GM18508 (cell line): Measurements from ENCODE around the gene PCDHB14.
"Not testable (repeated sequence)": the region's sequence is repeated elsewhere in the genome, so short reads cannot be mapped to it uniquely, and the experiment has no call there.

Experiments used
- ATAC-seq: cut with Tn5 transposase; IDR thresholded peaks from one replicate; pipeline ENCODE4 v1.9.1; 2021; ENCODE audit warnings: moderate number of reproducible peaks; ENCODE audit not compliant: insufficient read depth, unreplicated experiment

PCDHB14 gene

GRCh38 chr5:141223112-141223783 lies at the start of gene PCDHB14:
PCDHB14 (plus strand) TSS chr5:141223343; CDS start chr5:141223506, 163 bp downstream.
- ATAC-seq = no peak

- not testable (repeated sequence) for ATAC-seq
Measured at GRCh38 chr5:141174291-141175104, 48.6 kb upstream of the PCDHB14 start.

GRCh38 chr5:141175933-141176332 lies 47.2 kb upstream of the PCDHB14 start:
- ATAC-seq = no peak

- ATAC-seq = not testable (repeated sequence)
Measured at GRCh38 chr5:141177577-141178191, 45.5 kb upstream of the PCDHB14 start, which contains the start of gene PCDHB8. PCDHB8 (plus strand) TSS chr5:141177790; CDS start chr5:141178035, 245 bp downstream.

- not testable (repeated sequence) for ATAC-seq
Measured at GRCh38 chr5:141179371-141179770, 43.8 kb upstream of the PCDHB14 start.

GRCh38 chr5:141179876-141180275 lies 43.3 kb upstream of the PCDHB14 start:
- ATAC-seq = not testable (repeated sequence)

- no peak for ATAC-seq
Measured at GRCh38 chr5:141180313-141180712, 42.8 kb upstream of the PCDHB14 start.

GRCh38 chr5:141182248-141182647 lies 40.9 kb upstream of the PCDHB14 start, which contains the start of gene PCDHB16:
PCDHB16 (plus strand) TSS chr5:141182387; CDS start chr5:141182560, 173 bp downstream.
- no peak for ATAC-seq

GRCh38 chr5:141184117-141184855 lies 38.9 kb upstream of the PCDHB14 start:
- not testable (repeated sequence) for ATAC-seq

- no peak for ATAC-seq
Measured at GRCh38 chr5:141186897-141187512, 36.1 kb upstream of the PCDHB14 start, which contains the start of gene PCDHB9. PCDHB9 (plus strand) TSS chr5:141187161; CDS start chr5:141187319, 158 bp downstream.

GRCh38 chr5:141188682-141189081 lies 34.5 kb upstream of the PCDHB14 start:
- not testable (repeated sequence) for ATAC-seq

- not testable (repeated sequence) for ATAC-seq
Measured at GRCh38 chr5:141189131-141189530, 34.0 kb upstream of the PCDHB14 start.

- no peak for ATAC-seq
Measured at GRCh38 chr5:141192110-141192725, 30.9 kb upstream of the PCDHB14 start, which contains the start of gene PCDHB10. PCDHB10 (plus strand) TSS chr5:141192353; CDS start chr5:141192553, 200 bp downstream.

GRCh38 chr5:141194332-141194731 lies 28.8 kb upstream of the PCDHB14 start:
- not testable (repeated sequence) for ATAC-seq

- no peak for ATAC-seq
Measured at GRCh38 chr5:141196363-141196762, 26.8 kb upstream of the PCDHB14 start.

GRCh38 chr5:141199359-141200235 lies 23.5 kb upstream of the PCDHB14 start, which contains the start of gene PCDHB11:
PCDHB11 (plus strand) TSS chr5:141199627; CDS start chr5:141199775, 148 bp downstream.
- ATAC-seq = no peak

- ATAC-seq = not testable (repeated sequence)
Measured at GRCh38 chr5:141201126-141201525, 22.0 kb upstream of the PCDHB14 start.

- ATAC-seq = not testable (repeated sequence)
Measured at GRCh38 chr5:141201646-141202045, 21.5 kb upstream of the PCDHB14 start.
